HG03378 (cell line): ENCODE data around the gene RHEB.
"Not testable (repeated sequence)": the region's sequence is repeated elsewhere in the genome, so short reads cannot be mapped to it uniquely, and the experiment has no call there.

Experiments used
- ATAC-seq: cut with Tn5 transposase; IDR thresholded peaks from one replicate; pipeline ENCODE4 v1.9.1; 2021; ENCODE audit warnings: mild to moderate bottlenecking, moderate library complexity; ENCODE audit not compliant: unreplicated experiment

RHEB gene

GRCh38 chr7:151519765-151520418 is at the start of gene RHEB:
RHEB (minus strand) TSS chr7:151519895; CDS start chr7:151519511, 384 bp downstream.
- peak; percentile 69 for ATAC-seq

- no peak for ATAC-seq
These were observed 47.2 kb upstream of the RHEB start for GRCh38 chr7:151566897-151567320.

- no peak for ATAC-seq
These were observed 45.8 kb upstream of the RHEB start for GRCh38 chr7:151565541-151565940.

GRCh38 chr7:151560243-151560642 is 40.5 kb upstream of the RHEB start:
- ATAC-seq: no peak

- no peak for ATAC-seq
These were observed 40.0 kb upstream of the RHEB start for GRCh38 chr7:151559557-151560183.

- ATAC-seq: no peak
These were observed 38.9 kb upstream of the RHEB start for GRCh38 chr7:151558575-151558974.

GRCh38 chr7:151556592-151556991 is 36.9 kb upstream of the RHEB start:
- ATAC-seq: no peak

GRCh38 chr7:151553356-151553755 is 33.7 kb upstream of the RHEB start:
- no peak for ATAC-seq

GRCh38 chr7:151552352-151553028 is 32.8 kb upstream of the RHEB start:
- ATAC-seq: no peak

GRCh38 chr7:151551820-151552219 is 32.1 kb upstream of the RHEB start:
- ATAC-seq: no peak

GRCh38 chr7:151550656-151551286 is 31.1 kb upstream of the RHEB start:
- no peak for ATAC-seq

GRCh38 chr7:151549644-151550043 is 29.9 kb upstream of the RHEB start:
- ATAC-seq: no peak

- no peak for ATAC-seq
These were observed 29.4 kb upstream of the RHEB start for GRCh38 chr7:151549083-151549482.

- ATAC-seq: no peak
These were observed 24.5 kb upstream of the RHEB start for GRCh38 chr7:151544183-151544582.

GRCh38 chr7:151542606-151543130 is 23.0 kb upstream of the RHEB start:
- no peak for ATAC-seq

GRCh38 chr7:151541709-151542499 is 22.2 kb upstream of the RHEB start:
- ATAC-seq: no peak

- no peak for ATAC-seq
These were observed 20.5 kb upstream of the RHEB start for GRCh38 chr7:151540146-151540545.

- ATAC-seq: peak; percentile 82
These were observed 19.5 kb upstream of the RHEB start for GRCh38 chr7:151539088-151539671.

- no peak for ATAC-seq
These were observed 18.3 kb upstream of the RHEB start for GRCh38 chr7:151537818-151538561.

GRCh38 chr7:151536178-151536577 is 16.5 kb upstream of the RHEB start:
- ATAC-seq: not testable (repeated sequence)
